K562 (cell line): ENCODE results near the gene CHM. TPM values are rescaled to one million over a fixed set of nuclear protein-coding genes. Genes with fewer than 3 reads are reported as not detected.
A peak's percentile ranks its signal among the peaks of the same experiment; 100 is the strongest.

Experiments used
- ATF1 ChIP-seq, 2 experiments: fragments of 450-650 bp in 1 of 2; IDR thresholded peaks; 2 replicates each; pipeline ENCODE4 v1.6.1; 2016; ENCODE audit warnings: missing compliant biosample characterization in 1 of 2, missing genetic modification characterization in 1 of 2
- CHD1 ChIP-seq: fragments of 200-600 bp; sonication (generic); IDR thresholded peaks from one replicate; pipeline ENCODE4 v1.6.1; 2012; ENCODE audit warnings: mild to moderate bottlenecking, moderate library complexity, low read length, inconsistent platforms
- DPF2 ChIP-seq: fragments of 450-650 bp; IDR thresholded peaks from 2 replicates; pipeline ENCODE4 v1.6.1; 2016
- FOS ChIP-seq: IDR thresholded peaks from 3 replicates; pipeline ENCODE4 v1.6.1; 2011; ENCODE audit not compliant: insufficient read length; ENCODE audit errors: extremely low read depth
- HEY1 ChIP-seq: fragments of 250-450 bp; sonication (Bioruptor Pico); IDR thresholded peaks from 2 replicates; pipeline ENCODE4 v1.5.0; 2020; ENCODE audit warnings: mild to moderate bottlenecking, moderate library complexity, borderline replicate concordance
- HNRNPH1 ChIP-seq: fragments of 200-400 bp; formaldehyde crosslinking; optimal IDR thresholded peaks from 2 replicates; pipeline ENCODE3; 2017; ENCODE audit warnings: low read depth, mild to moderate bottlenecking, low read length, moderate library complexity
- RFX7 ChIP-seq: fragments of 250-450 bp; sonication (Bioruptor Pico); IDR thresholded peaks from 2 replicates; pipeline ENCODE4 v1.5.1; 2021; ENCODE audit warnings: mild to moderate bottlenecking
- SPI1 ChIP-seq: IDR thresholded peaks from 2 replicates; pipeline ENCODE4 v1.6.1; 2011; ENCODE audit warnings: low read depth, low read length, control low read depth, borderline replicate concordance
- TAF15 ChIP-seq: fragments of 200-400 bp; formaldehyde crosslinking; IDR thresholded peaks from 2 replicates; pipeline ENCODE4 v1.6.1; 2017; ENCODE audit warnings: mild to moderate bottlenecking, low read depth, low read length, moderate library complexity
- TSC22D4 ChIP-seq: fragments of 450-650 bp; IDR thresholded peaks from 2 replicates; pipeline ENCODE4 v1.6.1; 2016; ENCODE audit warnings: missing genetic modification characterization, missing biosample characterization, control low read depth
- ZC3H4 ChIP-seq: sonication (generic); formaldehyde crosslinking; IDR thresholded peaks from 2 replicates; pipeline ENCODE4 v1.9.0; 2021; ENCODE audit warnings: missing genetic modification reagents, borderline replicate concordance
- ZFP1 ChIP-seq: fragments of 450-650 bp; formaldehyde crosslinking; IDR thresholded peaks from 2 replicates; pipeline ENCODE4 v1.4.0; 2020; ENCODE audit warnings: mild to moderate bottlenecking, mixed read lengths
- ZNF133 ChIP-seq: fragments of 250-450 bp; sonication (Bioruptor Pico); IDR thresholded peaks from 2 replicates; pipeline ENCODE4 v1.4.0; 2020; ENCODE audit warnings: mild to moderate bottlenecking
- ZNF584 ChIP-seq: fragments of 200-800 bp; sonication (Bioruptor generic); IDR thresholded peaks from 2 replicates; pipeline ENCODE4 v1.6.1; 2016; ENCODE audit warnings: low read depth, mild to moderate bottlenecking, missing genetic modification characterization, missing compliant biosample characterization
- polyA plus RNA-seq, 8 experiments: library from polyadenylated mRNA; depleted of rRNA in 4 of 8; stranded (reverse) in 5 of 8; unstranded in 3 of 8; fragments of >200 nt; fragmentation: Nextera tagmentation in 2 of 8; fragmentation: Illumina TruSeq in 1 of 8; extraction: Ambion mirVana in 2 of 8; extraction: Trizol in 1 of 8; gene quantifications; 2 replicates each; pipeline versions ENCODE4 v1.2.1 to v1.2.3, GENCODE V29; 2011 to 2014; ENCODE audit warnings: inconsistent platforms in 1 of 8, missing spikeins in 1 of 8
- total RNA-seq, 7 experiments: library from RNA; depleted of rRNA in 6 of 7; stranded (reverse); fragments of >200 nt in 6 of 7; fragmentation: Illumina TruSeq in 2 of 7; extraction: Trizol in 2 of 7; gene quantifications; 2 replicates each; pipeline versions ENCODE4 v1.2.1 to v1.2.3, GENCODE V29; 2011 to 2021; ENCODE audit warnings: low replicate concordance in 1 of 7
- TF ChIP-seq, protein P1 (sequence below): fragments of 450-650 bp; formaldehyde crosslinking; IDR thresholded peaks from 2 replicates; pipeline ENCODE4 v1.4.0; 2020; ENCODE audit warnings: mild to moderate bottlenecking, mixed read lengths
- TF ChIP-seq, protein P2 (sequence below): fragments of 250-450 bp; sonication (Bioruptor Pico); IDR thresholded peaks from 2 replicates; pipeline ENCODE4 v1.5.0; 2020; ENCODE audit warnings: mild to moderate bottlenecking
- TF ChIP-seq, protein P3 (sequence below), 2 experiments: fragments of 450-650 bp; formaldehyde crosslinking in 1 of 2; IDR thresholded peaks; 2 replicates each; pipeline versions ENCODE4 v1.4.0 to v1.6.1; 2014 to 2020; ENCODE audit warnings: mild to moderate bottlenecking in 2 of 2, borderline replicate concordance in 1 of 2, low read depth in 1 of 2

CHM gene
- total and polyA plus RNA-seq, 9 of the 15 experiments (the other 6 are each of a cell fraction or from before 2014, with no cell fraction given) = 2.2 to 9.0 (median 4.6) TPM

DNA sequence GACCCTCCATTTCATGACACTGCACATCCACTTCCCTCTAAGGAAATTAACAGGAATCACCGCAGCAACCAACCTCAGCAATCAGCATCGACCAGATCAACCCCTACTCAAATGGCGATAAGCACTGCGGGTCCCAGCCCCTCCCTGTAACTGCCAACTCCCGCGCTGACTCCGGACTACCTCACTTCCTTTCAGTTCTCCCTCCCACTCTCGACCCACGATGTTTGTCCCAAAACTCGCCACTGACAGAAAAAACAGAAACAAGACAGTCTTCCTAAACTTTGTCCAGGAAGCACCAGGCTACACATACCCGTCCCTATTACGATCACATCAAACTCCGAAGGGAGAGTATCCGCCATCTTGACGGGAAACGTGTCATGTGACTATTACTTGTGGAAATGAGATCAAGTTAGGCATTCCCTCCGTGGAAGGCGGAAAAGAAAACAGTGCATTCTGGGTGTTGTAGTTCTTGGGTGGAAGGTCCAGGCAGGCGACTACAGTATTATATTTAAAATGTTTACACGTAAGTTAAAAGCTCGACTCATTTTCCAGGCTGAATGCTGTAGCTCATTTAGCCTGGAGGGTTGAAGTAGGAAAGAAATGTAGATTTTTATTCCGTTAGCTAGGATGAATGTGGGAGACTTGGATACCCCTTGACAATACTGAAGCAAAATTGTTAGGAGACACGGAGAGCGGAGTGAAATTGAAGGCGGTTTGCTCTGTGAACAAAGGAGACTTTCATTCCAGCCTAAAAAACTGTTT lies at the start of gene CHM (continued):
- TF ChIP-seq, protein P1, sequence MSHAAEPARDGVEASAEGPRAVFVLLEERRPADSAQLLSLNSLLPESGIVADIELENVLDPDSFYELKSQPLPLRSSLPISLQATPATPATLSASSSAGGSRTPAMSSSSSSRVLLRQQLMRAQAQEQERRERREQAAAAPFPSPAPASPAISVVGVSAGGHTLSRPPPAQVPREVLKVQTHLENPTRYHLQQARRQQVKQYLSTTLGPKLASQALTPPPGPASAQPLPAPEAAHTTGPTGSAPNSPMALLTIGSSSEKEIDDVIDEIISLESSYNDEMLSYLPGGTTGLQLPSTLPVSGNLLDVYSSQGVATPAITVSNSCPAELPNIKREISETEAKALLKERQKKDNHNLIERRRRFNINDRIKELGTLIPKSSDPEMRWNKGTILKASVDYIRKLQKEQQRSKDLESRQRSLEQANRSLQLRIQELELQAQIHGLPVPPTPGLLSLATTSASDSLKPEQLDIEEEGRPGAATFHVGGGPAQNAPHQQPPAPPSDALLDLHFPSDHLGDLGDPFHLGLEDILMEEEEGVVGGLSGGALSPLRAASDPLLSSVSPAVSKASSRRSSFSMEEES (CRISPR knock-in tag) = peak; percentile 98
- TF ChIP-seq CHD1 (no peak), ZNF133 (CRISPR knock-in tag) (no peak), FOS (no peak), TAF15 (no peak), HNRNPH1 (no peak), RFX7 (CRISPR knock-in tag) (no peak), TSC22D4 (tag) (no peak), HEY1 (no peak), ZC3H4 (CRISPR knock-in tag) (no peak), SPI1 (peak; percentile 78; the same call in 1 of the 2 replicates), ZNF584 (CRISPR knock-in tag) (no peak), DPF2 (peak; percentile 74), ZFP1 (no peak), ATF1 (CRISPR knock-in tag; IDR thresholded peaks at IDR 0.05) (no peak), ATF1 (tag; IDR thresholded peaks at IDR 0.05) (peak; percentile 87)
- TF ChIP-seq, protein P2, sequence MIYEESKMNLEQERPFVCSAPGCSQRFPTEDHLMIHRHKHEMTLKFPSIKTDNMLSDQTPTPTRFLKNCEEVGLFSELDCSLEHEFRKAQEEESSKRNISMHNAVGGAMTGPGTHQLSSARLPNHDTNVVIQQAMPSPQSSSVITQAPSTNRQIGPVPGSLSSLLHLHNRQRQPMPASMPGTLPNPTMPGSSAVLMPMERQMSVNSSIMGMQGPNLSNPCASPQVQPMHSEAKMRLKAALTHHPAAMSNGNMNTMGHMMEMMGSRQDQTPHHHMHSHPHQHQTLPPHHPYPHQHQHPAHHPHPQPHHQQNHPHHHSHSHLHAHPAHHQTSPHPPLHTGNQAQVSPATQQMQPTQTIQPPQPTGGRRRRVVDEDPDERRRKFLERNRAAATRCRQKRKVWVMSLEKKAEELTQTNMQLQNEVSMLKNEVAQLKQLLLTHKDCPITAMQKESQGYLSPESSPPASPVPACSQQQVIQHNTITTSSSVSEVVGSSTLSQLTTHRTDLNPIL (CRISPR knock-in tag) = no peak
- TF ChIP-seq, protein P3, sequence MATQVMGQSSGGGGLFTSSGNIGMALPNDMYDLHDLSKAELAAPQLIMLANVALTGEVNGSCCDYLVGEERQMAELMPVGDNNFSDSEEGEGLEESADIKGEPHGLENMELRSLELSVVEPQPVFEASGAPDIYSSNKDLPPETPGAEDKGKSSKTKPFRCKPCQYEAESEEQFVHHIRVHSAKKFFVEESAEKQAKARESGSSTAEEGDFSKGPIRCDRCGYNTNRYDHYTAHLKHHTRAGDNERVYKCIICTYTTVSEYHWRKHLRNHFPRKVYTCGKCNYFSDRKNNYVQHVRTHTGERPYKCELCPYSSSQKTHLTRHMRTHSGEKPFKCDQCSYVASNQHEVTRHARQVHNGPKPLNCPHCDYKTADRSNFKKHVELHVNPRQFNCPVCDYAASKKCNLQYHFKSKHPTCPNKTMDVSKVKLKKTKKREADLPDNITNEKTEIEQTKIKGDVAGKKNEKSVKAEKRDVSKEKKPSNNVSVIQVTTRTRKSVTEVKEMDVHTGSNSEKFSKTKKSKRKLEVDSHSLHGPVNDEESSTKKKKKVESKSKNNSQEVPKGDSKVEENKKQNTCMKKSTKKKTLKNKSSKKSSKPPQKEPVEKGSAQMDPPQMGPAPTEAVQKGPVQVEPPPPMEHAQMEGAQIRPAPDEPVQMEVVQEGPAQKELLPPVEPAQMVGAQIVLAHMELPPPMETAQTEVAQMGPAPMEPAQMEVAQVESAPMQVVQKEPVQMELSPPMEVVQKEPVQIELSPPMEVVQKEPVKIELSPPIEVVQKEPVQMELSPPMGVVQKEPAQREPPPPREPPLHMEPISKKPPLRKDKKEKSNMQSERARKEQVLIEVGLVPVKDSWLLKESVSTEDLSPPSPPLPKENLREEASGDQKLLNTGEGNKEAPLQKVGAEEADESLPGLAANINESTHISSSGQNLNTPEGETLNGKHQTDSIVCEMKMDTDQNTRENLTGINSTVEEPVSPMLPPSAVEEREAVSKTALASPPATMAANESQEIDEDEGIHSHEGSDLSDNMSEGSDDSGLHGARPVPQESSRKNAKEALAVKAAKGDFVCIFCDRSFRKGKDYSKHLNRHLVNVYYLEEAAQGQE (IDR thresholded peaks at IDR 0.05; ENCODE audit: borderline replicate concordance) = peak; percentile 27; the same call in 1 of the 2 replicates
- TF ChIP-seq, protein P3 (CRISPR knock-in tag; IDR thresholded peaks at IDR 0.05; ENCODE audit: low read depth) = no peak
